CD4-positive, alpha-beta T cell treated with Interleukin-4 for 1 hour (primary cell): Measurements from ENCODE around the gene CERS5.

Experiments
- DNase-seq, 2 donors: peaks; one replicate each; pipeline ENCODE4 v3.0.0-alpha.2; 2020 to 2022

Gene CERS5

DNA sequence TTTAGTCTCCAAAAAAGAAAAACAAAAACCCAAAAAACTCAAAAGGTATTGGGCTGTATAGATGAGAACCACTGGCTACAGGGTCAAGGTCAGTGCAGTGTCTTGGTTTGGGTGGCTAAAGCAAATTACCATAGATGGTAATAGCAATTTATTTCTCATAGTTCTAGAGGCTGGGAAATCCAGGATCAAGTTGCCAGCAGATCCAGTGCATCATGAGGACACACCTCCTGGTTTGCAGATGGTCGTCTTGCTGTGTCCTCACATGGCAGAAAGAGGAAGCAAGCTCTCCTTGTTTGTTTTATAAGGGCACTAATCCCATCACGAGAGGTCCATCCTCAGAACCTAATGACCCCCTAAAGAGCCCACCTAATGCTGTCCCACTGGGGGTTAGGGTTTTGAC is 44.0 kb downstream of the CERS5 start:
- DNase-seq, result no peak

DNA sequence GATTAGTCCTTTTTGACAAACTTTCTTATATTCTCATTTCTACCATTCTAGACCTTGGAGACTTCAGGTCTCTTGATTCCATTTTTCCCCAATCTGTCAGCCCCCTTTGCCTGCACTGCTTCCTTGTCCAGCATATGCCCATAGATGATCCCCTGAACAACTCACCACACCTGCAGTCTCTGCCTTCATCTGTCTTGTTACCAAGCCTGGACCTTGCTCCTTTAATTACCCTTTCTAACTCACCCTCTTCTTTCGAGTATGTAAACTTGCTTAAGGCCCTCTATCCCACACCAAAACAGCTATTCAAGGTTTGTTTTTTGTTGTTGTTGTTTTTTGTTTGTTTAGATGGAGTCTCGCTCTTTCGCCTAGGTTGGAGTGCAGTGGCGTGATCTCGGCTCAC is 45.5 kb downstream of the CERS5 start:
- no peak for DNase-seq

- no peak for DNase-seq
Observed at GRCh38 chr12:50120953-50121352, 46.2 kb downstream of the CERS5 start.

DNA sequence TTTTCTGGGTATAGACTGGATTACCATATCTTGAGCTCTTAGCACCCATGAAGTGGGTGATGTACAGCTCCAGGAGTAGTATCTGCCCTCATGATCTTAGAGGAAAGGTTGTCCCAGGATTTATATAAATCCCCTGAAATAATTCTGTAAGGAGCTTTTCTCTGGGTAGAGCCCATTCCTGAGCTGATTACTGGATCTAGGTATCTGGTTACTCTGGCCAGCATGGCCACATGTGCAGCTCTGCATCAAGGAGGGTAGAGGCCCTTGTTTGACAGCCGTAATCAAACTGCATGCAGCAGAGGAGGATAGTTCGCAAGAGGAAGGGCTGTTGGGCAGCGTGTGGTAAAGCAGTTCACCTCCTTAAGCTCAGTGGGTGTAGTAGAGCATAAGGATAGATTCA is 46.6 kb downstream of the CERS5 start:
- no peak for DNase-seq

DNA sequence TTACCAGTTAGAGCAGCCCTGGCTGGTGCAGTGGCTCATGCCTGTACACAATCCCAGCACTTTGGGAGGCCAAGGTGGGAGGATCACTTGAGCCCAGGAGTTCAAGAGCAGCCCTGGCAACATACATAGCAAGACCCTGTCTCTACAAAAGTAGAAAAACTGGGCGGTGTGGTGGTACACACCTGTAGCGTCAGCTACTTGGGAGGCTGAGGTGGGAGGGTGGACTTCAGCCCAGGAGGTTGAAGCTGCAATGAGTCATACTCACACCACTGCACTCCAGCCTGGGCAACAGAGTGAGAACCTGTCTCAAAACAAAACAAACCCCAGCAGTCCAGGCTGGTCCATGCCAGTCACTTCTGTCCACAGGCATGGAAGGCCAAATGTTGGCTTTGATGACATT is 47.8 kb downstream of the CERS5 start:
- no peak for DNase-seq

DNA sequence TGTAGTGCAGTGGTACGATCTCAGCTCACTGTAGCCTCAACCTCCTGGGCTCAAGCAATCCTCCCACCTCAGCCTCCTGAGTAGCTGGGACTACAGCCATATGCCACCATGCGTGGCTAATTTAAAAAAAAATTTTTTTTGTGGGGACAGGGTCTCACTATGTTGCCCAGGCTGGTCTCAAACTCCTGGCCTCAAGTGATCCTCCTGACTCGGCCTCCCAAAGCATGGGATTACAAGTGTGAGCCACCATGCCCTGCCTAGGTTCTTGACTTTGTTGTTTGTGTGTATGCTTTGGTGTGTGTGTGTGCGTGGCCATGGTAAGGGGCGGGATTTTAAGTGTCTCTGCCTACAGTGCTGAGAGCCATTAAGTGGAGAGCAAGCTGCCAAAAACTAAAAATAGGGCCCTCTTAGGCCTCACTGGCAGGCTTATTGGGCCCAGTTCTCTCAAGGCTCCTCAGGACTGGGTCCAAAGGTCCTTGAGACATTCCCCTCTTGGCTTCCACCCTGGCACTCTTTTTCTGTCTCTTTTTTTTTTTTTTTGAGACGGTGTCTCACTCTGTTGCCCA is 50.0 kb downstream of the CERS5 start:
- no peak for DNase-seq

- no peak for DNase-seq
Observed at GRCh38 chr12:50112456-50113218, 54.5 kb downstream of the CERS5 start.

DNA sequence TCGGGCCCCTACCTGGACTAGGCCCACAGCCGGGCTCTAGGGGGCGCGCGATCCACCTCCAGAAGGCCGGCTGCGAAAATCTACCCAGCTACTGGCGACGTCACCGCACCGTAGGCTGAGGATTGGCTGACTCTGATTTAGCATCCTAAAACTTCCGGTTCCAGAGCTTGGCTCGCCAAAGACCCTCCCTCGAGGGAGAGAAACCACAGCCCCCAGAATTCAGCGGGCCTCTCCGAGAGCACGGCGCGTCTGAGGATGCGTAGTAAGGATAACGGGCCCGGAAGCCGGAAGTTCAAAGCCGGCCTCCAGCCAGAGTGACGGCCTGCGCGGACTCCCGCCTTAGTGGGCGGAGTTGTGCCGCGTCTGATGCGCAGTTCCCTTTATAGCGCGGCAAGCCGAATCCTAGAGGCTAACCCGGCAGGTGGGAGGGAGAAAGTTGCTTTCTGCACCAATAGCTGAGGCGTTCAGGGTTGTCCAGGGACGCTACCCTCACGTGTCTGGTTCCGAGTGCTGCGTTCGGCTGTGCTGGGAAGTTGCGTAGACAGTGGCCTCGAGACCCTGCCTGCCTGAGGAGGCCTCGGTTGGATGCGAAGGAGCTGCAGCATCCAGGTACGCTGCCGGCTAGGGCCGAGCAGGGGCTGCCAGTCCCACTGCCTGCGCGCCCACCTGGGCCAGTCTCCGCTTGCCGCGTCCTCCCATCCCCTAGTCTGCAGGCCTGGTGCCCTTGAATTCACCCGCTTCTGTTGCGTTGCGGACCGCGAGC is 55.3 kb downstream of the CERS5 start, which contains the start of gene COX14:
Gene COX14 (plus strand): TSS at position 544 of the 763 bp plus-strand sequence. CDS start 7,808 bp downstream, outside the sequence.
- peak; percentile 100 for DNase-seq

DNA sequence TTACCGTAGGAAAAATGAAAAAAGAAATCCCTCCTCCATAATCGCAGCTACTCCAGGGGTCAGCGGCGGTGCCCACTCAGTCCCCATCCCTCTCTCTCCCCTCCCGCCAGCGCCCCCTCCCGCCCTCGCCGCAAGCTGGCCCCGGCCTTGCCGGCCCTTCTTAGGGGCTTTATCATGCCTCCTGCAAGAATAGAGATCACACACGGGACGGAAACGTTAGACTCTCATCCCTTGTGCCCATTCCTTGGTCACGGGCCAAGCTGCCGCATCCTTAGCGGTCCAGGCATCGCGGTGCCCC is 55.8 kb downstream of the CERS5 start:
- no peak for DNase-seq

GRCh38 chr12:50110762-50111351 is 56.3 kb downstream of the CERS5 start:
- peak in 1 of 2 donors; percentile 50 for DNase-seq

GRCh38 chr12:50110127-50110761 is 56.9 kb downstream of the CERS5 start:
- DNase-seq, result no peak

GRCh38 chr12:50109319-50109718 is 57.9 kb downstream of the CERS5 start:
- no peak for DNase-seq

DNA sequence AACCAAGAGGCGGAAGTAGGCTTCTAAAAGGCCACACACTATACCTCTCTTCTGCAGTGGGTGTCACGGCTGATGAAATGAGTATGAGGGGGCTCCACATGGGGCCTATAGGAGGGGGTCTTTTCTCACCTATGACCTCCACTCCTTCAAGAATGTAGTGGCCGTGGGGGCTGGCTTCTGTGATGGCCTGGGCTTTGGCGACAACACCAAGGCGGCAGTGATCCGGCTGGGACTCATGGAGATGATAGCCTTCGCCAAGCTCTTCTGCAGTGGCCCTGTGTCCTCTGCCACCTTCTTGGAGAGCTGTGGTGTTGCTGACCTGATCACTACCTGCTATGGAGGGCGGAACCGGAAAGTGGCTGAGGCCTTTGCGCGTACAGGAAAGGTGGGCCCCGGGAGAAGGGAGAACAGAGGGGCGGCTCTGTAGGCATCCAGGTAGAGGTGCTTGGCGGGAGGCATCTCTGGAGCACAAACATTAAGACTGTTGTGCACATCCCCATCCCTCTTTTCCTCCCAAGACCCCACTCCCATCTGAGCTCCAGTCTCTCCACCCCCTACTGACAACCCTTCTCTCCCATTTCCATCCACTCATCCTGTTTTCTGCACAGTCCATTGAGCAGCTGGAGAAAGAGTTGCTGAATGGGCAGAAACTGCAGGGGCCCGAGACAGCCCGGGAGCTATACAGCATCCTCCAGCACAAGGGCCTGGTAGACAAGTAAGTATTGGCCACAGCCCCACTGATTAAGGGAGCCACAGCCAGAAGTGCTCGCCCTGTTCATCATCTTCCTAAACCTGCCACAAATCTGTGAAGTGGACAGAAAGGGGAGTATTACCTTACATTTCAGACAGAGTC is 59.5 kb downstream of the CERS5 start:
- no peak for DNase-seq

DNA sequence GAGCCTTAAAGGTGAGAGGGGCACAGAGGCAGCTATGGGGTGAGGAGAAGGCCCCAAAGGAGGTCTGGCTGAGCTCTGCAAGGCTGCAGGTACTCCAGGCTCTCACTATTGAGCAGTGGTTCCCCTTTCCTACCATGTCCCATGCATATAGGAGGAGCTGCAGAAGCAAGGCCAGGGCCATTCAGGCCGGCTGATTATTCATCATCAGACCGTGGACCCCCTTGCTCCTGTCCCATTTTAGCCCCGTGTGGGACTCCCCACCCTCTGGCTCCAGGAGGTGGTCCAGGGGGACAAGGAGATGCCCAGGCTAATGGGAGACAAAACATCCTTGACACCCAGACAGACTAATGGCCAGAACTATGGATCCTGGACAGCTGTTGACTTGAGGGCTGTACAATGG is 60.3 kb downstream of the CERS5 start:
- DNase-seq, result no peak

- no peak for DNase-seq
Observed at GRCh38 chr12:50105913-50106450, 61.2 kb downstream of the CERS5 start.

DNA sequence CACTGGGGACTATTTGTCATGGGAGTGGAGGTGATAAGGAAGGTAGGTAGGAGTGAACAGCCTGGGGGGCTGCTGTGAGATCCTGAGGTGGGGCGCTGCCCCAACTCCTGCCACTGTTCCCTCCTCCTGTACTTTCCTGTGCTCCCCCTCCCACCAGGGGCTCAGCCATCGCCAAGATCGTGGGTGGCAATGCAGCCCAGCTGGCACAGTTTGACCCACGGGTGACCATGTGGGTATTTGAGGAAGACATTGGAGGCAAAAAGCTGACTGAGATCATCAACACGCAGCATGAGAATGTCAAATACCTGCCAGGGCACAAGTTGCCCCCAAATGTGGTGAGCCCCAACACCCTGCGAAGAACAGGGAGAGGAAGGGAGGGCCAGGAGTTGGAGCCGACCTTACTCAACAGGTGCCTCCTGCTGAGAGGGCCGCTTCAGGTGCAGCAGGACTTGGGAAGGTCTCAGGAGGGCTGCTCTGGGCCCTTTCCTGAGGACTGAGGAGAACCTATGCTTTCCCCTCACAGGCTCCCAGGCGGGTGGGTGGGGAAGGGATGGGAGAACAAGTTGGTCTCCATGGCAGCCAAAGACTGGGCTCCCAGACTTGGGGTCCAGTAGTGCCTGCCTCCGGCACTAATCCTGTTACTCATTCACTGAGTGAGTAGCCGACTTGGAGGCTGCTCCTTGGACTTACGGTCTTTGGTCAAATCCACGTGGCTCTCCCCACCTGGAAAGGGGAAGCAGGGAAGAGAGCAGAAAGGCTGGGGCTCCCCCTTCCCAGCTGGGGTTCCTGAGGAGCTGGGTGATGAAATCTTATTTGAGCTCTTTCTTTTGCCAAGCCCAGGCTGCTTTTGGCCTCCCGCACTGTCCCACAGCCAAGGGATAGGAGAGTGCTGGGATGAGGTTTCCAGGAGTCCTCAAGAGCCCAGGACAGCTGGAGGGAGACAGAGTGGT is 62.5 kb downstream of the CERS5 start:
- no peak for DNase-seq

- DNase-seq, result no peak
Observed at GRCh38 chr12:50103767-50104321, 63.3 kb downstream of the CERS5 start, which contains the start of gene GPD1. Gene GPD1 (plus strand): TSS chr12:50104008. CDS start chr12:50104051, 43 bp downstream.

DNA sequence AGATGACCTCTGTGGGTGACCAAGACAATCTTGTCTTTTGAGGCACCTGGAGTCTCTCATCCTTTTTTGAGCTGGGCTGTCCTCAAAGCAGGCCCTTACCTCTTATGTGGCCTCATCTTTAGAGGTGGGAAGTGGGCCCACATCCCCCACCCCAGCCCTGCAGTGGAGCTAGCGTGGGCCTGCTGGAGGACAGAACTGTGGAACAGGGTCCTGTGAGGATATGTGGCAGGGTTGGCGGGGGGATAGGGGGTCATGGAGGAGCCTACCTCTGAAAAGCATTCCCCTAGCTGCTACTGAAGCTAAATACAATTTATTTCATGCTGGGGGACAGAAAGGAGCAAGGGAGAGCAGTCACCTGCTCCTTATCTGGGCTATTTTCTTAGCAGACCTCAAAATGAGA is 63.8 kb downstream of the CERS5 start:
- DNase-seq, result no peak

- DNase-seq, result no peak
Observed at GRCh38 chr12:50102646-50103309, 64.4 kb downstream of the CERS5 start.

DNA sequence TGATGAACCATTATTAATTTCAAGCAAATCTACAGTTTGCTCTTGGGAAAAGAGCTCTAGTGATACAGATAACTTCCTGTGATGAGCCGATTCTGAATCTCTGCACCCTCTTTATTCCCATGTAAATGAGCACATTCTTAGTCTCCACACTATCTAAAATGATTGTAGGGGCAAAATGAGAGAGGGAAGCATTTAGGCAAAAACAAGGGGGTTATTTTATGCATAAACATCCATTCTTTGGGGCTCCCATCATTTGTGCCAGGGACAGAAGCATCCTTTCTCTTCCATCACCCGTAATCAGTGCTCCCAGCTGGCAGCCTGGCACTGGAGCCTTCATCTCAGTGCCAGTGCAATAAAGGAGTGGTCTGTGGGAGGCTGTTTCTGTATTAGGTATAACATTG is 65.0 kb downstream of the CERS5 start:
- no peak for DNase-seq
